A673 (cell line): ENCODE results near the gene CCDC157. TPM values are rescaled to one million over a fixed set of nuclear protein-coding genes. Genes with fewer than 3 reads are reported as not detected.

Source experiments
- BruUV-seq: library from RNA; stranded (reverse); fragments of 400-500 nt; replicated peaks from 2 replicates; lab custom pipeline; 2021; lab: Mats Ljungman, UMichigan
- CTCF ChIA-PET: fragments of 300-600 bp; sonication (Branson Sonifier 250); formaldehyde crosslinking; loops from one replicate; lab custom pipeline; 2022; ENCODE audit warnings: antibody characterized with exemption; lab: Charles Lee
- POLR2A ChIA-PET: fragments of 300-600 bp; sonication (Branson Sonifier 250); formaldehyde crosslinking; loops from one replicate; lab custom pipeline; 2022; ENCODE audit warnings: antibody characterized with exemption; ENCODE audit not compliant: low non-redundant PET; lab: Charles Lee
- DNase-seq: peaks from one replicate; pipeline ENCODE4 v3.0.0-alpha.2; 2015; ENCODE audit warnings: low spot score
- H3K27ac ChIP-seq: fragments of 200-600 bp; sonication (generic); 2 replicates; pipeline ENCODE4 v1.5.1; 2016; ENCODE audit warnings: mixed run types, low read depth, mild to moderate bottlenecking, mixed read lengths, antibody characterized with exemption, low read length; ENCODE audit not compliant: poor library complexity, severe bottlenecking
- H3K27me3 ChIP-seq: fragments of 200-600 bp; sonication (generic); replicated peaks from 2 replicates; pipeline ENCODE4 v1.6.1; 2017; ENCODE audit warnings: mixed run types, low read depth, mild to moderate bottlenecking, mixed read lengths, antibody characterized with exemption, low read length; ENCODE audit not compliant: insufficient read depth, poor library complexity
- H3K36me3 ChIP-seq: fragments of 200-600 bp; sonication (generic); 2 replicates; pipeline ENCODE4 v1.6.1; 2016; ENCODE audit warnings: mixed run types, mild to moderate bottlenecking, mixed read lengths, antibody characterized with exemption, low read length; ENCODE audit not compliant: insufficient read depth, poor library complexity, severe bottlenecking
- H3K4me1 ChIP-seq: fragments of 200-600 bp; sonication (generic); 2 replicates; pipeline ENCODE4 v1.6.1; 2017; ENCODE audit warnings: mixed run types, mild to moderate bottlenecking, mixed read lengths, antibody characterized with exemption, low read length; ENCODE audit not compliant: insufficient read depth, poor library complexity, severe bottlenecking
- H3K4me3 ChIP-seq: fragments of 200-600 bp; sonication (generic); 2 replicates; pipeline ENCODE4 v1.5.1; 2016; ENCODE audit warnings: low read depth, mixed run types, mild to moderate bottlenecking, mixed read lengths, low read length; ENCODE audit not compliant: poor library complexity, severe bottlenecking
- H3K9me3 ChIP-seq: fragments of 200-600 bp; sonication (generic); 2 replicates; pipeline ENCODE4 v1.6.1; 2016; ENCODE audit warnings: mixed run types, low read depth, mild to moderate bottlenecking, mixed read lengths, antibody characterized with exemption, low read length; ENCODE audit not compliant: poor library complexity, severe bottlenecking
- CTCF ChIP-seq: fragments of 300-800, 200-600 bp; sonication (generic); conservative IDR thresholded peaks from 2 replicates; pipeline ENCODE4 v1.5.1; 2017; ENCODE audit warnings: low read depth, mild to moderate bottlenecking, antibody characterized with exemption, low read length, moderate library complexity, mixed read lengths
- EZH2 ChIP-seq: fragments of 200-600 bp; sonication (generic); IDR thresholded peaks from 2 replicates; pipeline ENCODE4 v1.6.1; 2017; ENCODE audit warnings: borderline replicate concordance, low read depth, mild to moderate bottlenecking, mixed read lengths, antibody characterized with exemption, low read length; ENCODE audit not compliant: poor library complexity, severe bottlenecking
- intact Hi-C: fragments of 100-400 bp; cut with micrococcal nuclease; formaldehyde crosslinking; loops from one replicate; pipeline ENCODE4 v1.10.0; 2022; ENCODE audit not compliant: unreplicated experiment
- total RNA-seq: library from RNA; stranded (reverse); gene quantifications from 2 replicates; pipeline ENCODE4 v1.2.3, GENCODE V29; 2021

The CCDC157 gene
- total RNA-seq, 1 experiment from 2014 or later, result 5.7 TPM

- POLR2A ChIA-PET, result interaction anchor here (0.7 kb wide), 1 partner anchor 9 kb away, joined by 6 read pairs; no protein-coding TSS in a partner anchor
- CTCF ChIA-PET, result interaction anchor here (1.0 to 1.6 kb wide), 2 partner anchors 8 to 10 kb away, joined by 4 to 7 read pairs; no protein-coding TSS in a partner anchor
- no peak for DNase-seq
- H3K27ac ChIP-seq, result peak overlapping the region; percentile 60
- intact Hi-C loops, result no loop called here
- H3K9me3 ChIP-seq, result no peaks in the 10 kb centered on the region
- no peak overlapping the region for H3K4me3 ChIP-seq
- TF ChIP-seq EZH2, result no peak
- TF ChIP-seq CTCF, result no peak
- peaks cover 42% of the 10 kb centered on the region for H3K36me3 ChIP-seq
- no peaks in the 10 kb centered on the region for H3K27me3 ChIP-seq
- peaks cover 19% of the 10 kb centered on the region for H3K4me1 ChIP-seq
- no TSS peak for BruUV-seq
Measured at GRCh38 chr22:30414525-30415047, 57.8 kb downstream of the CCDC157 start.

- H3K27me3 ChIP-seq, result no peaks in the 10 kb centered on the region
- intact Hi-C loops, result no loop called here
- TF ChIP-seq EZH2, result no peak
- no peak for TF ChIP-seq CTCF
- peaks cover 40% of the 10 kb centered on the region for H3K36me3 ChIP-seq
- no TSS peak for BruUV-seq
- no peak overlapping the region for H3K27ac ChIP-seq
- CTCF ChIA-PET, result no interaction called here
- H3K9me3 ChIP-seq, result no peaks in the 10 kb centered on the region
- no peak for DNase-seq
- POLR2A ChIA-PET, result no interaction called here
- peaks cover 31% of the 10 kb centered on the region for H3K4me1 ChIP-seq
- no peak overlapping the region for H3K4me3 ChIP-seq
Measured at GRCh38 chr22:30416403-30416802, 59.6 kb downstream of the CCDC157 start.

- DNase-seq, result no peak
- ChIA-PET POLR2A (no interaction called here), CTCF (no interaction called here)
- Histone ChIP-seq H3K27ac (no peak overlapping the region), H3K36me3 (peaks cover 38% of the 10 kb centered on the region), H3K9me3 (no peaks in the 10 kb centered on the region), H3K27me3 (no peaks in the 10 kb centered on the region), H3K4me1 (peaks cover 35% of the 10 kb centered on the region), H3K4me3 (no peak overlapping the region)
- no peak for TF ChIP-seq CTCF
- TF ChIP-seq EZH2, result no peak
- intact Hi-C loops, result no loop called here
- BruUV-seq, result no TSS peak
Measured at GRCh38 chr22:30416837-30417236, 60.0 kb downstream of the CCDC157 start.
